Hepatic stellate cell (primary cell): Measurements from ENCODE around the gene CA6.
A peak's percentile ranks its signal among the peaks of the same experiment; 100 is the strongest.
"Not testable (repeated sequence)": the region's sequence is repeated elsewhere in the genome, so short reads cannot be mapped to it uniquely, and the experiment has no call there.

Source experiments
- DNase-seq: peaks from one replicate; pipeline ENCODE4 v3.0.0; 2011; ENCODE audit warnings: low spot score

Gene CA6

DNA sequence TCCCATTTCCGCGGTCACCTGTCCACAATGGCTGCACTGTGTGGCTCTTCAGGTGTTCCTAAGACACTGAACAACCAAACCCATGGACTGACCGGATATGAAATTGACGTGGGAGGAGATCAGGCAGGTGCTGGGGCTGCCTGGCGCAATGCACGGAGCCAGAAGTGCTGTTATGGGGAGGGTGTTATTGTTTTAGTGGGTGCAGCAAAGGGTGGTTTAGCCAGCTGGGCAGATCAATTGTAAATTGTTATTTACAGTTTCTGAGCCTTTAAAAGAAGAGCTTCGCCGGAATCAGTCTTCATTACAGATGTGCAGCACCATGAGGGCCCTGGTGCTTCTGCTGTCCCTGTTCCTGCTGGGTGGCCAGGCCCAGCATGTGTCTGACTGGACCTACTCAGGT is at the start of gene CA6:
CA6 (plus strand) TSS at position 301 of the 400 bp plus-strand sequence; CDS start at position 320, 19 bp downstream.
- no peak for DNase-seq

DNA sequence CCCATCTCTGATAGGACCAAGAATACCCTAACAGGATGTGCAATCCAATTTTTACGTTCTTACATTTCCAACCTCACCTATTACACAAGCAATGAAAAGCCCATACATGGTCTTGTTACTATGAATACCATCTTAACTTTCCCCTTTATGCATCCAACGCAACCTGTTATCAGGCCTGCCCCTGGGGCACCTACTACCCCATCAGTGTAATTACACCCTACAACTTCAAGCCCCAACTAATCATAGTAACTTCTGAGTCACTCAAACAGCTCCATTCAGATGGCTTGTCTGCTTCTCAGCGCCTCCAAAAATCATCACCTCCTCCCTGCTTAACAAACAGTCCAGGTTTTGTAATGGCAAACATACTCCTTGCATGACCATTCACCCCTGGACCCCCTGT is 48.9 kb upstream of the CA6 start:
- DNase-seq, result not testable (repeated sequence)

DNA sequence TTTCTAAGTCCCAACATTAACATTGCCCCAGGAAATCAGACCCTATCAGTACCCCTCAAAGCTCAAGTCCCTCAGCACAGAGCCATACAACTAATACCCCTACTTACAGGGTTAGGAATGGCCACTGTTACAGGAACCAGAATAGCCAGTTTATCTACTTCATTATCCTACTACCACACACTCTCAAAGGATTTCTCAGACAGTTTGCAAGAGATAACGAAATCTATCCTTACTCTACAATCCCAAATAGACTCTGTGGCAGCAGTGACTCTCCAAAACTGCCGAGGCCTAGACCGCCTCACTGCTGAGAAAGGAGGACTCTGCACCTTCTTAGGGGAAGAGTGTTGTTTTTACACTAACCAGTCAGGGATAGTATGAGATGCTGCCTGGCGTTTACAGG is 48.2 kb upstream of the CA6 start:
- DNase-seq, result not testable (repeated sequence)

DNA sequence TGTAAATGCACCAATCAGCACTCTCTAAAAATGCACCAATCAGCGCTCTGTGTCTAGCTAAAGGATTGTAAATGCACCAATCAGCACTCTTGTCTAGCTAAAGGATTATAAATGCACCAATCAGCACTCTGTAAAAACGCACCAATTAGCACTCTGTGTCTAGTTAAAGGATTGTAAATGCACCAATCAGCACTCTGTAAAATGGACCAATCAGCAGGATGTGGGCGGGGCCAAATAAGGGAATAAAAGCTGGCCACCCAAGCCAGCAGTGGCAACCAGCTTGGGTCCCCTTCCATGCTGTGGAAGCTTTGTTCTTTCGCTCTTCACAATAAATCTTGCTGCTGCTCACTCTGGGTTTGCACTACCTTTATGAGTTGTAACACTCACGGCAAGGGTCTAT is 47.2 kb upstream of the CA6 start:
- not testable (repeated sequence) for DNase-seq

DNA sequence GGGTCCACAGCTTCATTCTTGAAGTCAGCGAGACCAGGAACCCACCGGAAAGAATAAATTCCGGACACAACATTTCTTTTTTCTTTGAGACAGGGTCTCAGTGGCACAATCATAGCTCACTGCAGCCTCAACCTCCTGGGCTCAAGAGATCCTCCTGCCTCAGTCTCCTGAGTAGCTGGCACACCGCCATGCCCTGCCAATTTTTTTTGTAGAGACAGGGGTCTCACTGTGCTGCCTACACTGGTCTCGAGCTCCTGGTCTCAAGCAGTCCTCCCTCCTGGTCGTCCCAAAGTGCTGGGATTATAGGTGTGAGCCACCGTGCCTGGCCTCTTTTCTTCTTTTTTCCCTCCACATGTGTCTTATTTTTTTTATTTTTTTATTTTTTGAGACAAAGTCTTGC is 46.6 kb upstream of the CA6 start:
- no peak for DNase-seq

DNA sequence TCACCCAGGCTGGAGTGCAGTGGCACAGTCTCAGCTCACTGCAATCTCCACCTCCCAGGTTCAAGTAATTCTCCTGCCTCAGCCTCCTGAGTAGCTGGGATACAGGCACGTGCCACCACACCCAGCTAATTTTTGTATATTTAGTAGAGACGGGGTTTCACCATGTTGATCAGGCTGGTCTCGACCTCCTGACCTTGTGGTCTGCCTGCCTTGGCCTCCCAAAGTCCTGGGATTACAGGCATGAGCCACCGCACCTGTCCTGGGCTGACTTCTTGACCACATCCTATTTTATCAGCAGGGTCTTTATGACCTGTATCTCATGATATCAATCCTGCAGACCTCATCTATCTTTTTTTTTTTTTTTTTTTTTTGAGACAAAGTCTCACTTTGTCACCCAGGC is 45.0 kb upstream of the CA6 start:
- not testable (repeated sequence) for DNase-seq

DNA sequence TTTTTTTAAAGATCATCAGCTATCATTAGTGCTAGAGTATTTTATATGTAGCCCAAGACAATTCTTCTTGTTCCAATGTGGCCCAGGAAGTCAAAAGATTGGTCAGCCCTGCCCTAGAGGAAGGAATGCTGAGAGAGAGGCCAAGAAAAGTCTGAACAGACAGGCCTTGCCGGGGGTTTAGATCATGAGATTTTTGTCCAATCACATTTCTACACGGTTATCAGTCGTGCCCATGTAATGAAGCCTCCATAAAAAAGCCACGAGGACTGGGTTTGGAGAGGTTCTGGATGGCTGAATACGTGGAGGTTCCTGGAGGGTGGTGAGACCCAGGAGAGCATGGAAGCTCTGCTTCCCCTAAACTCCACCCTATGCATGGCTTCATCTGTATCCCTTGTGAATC is 42.9 kb upstream of the CA6 start:
- no peak for DNase-seq

DNA sequence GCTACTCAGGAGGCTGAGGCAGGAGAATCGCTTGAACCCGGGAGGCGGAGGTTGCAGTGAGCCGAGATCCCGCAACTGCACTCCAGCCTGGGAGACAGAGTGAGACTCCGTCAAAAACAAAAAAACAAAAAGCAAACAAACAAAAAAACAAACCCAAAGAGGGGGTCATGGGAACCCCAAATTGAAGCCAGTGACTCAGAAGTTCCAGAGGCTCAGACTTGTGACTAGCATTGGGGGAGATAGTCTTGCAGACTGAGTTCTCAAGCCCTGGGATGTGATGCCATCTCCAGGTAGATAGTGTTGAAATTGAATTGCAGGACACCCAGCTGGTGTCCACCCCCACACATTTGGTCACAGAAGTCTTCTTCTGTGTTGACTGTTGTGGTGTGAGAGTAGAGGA is 42.3 kb upstream of the CA6 start:
- no peak for DNase-seq

DNA sequence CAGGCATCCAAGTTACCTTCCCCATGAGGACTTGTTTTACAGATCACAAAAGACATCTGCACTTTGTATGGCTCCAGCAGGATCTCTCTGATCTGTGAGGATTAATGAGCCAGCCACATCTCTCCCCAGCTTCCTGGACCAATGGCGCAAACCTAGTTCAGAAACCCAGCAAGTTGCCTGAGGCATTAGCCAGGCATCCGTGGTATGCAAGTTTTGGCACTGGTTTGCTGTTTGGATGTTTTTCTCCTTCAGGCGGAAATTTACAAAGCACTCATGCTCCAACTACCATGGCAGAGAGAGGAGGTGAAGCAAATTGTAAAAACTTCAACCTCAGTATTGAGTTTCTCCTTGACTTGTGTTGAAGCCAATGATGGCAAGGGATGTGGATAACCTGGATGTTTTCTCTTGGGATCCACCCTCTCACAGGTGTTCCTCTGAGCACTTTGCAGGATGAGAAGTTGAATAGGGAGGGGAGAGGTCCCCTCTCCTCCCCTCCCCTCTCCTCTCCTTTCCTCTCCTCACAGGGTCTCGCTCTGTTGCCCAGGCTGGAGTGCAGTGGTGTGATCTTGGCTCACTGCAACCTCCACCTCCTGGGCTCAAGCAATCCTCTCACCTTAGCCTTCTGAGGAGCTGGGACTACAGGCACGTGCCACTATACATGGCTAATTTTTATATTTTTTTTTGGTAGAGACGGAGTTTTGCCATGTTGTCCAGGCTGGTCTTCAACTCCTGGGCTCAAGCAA is 41.6 kb upstream of the CA6 start:
- peak; percentile 91 for DNase-seq

DNA sequence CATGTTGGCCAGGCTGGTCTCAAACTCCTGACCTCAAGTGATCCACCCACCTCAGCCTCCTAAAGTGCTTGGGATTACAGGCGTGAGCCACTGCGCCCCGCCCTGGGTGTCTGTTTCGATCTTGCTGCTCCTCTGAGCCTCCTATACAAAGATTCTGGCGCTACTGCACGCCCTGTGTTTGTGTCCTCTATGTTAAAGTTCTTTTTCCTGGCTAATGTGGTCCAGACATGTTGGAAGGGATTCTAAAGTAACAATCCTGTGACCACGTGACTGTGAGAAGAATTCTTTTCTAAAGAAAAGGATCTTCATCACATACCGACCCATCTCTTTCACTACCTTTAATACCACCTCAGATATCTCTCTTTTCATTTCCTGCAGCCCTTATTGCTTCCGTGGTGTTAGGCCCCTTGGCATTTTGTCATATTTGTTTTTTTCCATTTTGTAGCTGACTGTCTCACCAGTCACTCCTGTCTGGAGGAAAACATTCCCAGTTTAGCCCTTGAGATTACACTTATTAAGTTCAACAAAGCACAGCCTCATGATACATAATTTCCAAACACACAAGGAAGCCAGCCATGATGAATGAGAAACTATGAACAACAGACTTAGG is 40.0 kb upstream of the CA6 start:
- no peak for DNase-seq

DNA sequence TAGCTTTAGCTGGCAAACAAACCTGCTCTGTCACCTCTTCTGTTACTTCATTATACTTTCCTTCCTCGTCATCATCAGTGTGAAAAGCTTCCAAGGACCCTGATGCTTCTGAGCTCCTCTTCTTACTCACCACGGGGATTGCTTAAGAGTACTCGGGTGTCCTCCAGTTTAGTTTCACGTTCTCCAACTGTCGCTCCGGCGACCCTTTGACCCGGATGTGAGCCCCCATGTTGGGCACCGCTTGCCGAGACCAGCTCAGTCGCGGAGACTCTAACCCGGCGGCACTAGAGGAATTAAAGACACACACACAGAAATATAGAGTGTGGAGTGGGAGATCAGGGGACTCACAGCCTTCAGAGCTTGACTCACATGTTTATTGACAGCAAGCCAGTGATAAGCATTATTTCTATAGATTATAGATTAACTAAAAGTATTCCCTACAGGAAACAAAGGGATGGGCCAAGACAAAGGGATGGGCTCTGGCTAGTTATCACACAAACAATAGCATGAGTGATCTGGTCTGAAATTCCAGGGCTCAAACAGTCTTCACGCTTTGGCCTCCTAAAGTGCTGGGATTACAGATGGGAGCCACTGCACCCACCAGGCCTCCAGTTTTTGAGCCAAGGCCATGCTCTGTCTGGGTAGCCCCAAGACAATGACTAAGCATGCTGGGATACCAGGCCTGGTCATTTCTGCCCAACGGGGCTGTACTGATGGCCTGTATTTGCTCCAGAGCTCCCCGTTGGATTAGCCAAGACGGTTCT is 37.1 kb upstream of the CA6 start:
- no peak for DNase-seq

DNA sequence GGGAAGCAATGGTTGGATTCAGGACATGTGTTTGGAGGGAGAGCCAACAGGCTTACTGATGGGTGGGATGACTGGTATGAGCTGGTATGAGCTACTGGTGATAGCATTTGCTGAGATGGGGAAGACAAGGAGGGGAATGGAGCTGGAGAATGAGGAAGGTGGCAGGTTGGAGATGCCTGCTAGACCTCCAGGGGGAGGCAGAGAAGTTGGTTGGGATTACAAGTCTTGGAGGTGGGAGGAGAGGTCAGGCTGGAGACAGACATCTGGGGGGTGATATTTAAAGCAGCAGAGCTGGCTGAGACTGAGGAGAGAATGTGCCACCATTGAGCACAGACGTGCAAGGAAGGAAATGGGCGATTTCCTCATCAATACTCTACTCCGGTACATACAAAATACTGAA is 35.3 kb upstream of the CA6 start:
- DNase-seq, result no peak

DNA sequence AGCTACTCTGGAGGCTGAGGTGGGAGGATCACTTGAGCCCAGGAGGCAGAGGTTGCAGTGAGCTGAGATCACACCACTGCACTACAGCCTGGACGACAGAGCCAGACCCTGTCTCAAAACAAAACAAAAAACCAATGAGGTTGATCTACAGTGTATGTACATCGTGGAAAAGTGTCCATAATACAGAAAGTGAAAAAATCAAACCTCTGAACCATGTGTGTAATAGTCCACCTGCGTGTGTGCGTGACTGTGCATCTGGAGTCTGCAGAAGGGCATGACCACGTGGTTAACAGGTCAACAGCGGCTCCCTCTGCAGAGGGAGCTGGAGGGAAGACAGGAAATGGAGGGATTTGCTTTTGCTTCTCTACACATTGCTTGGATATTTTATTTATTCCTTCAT is 34.8 kb upstream of the CA6 start:
- DNase-seq, result peak; percentile 52

DNA sequence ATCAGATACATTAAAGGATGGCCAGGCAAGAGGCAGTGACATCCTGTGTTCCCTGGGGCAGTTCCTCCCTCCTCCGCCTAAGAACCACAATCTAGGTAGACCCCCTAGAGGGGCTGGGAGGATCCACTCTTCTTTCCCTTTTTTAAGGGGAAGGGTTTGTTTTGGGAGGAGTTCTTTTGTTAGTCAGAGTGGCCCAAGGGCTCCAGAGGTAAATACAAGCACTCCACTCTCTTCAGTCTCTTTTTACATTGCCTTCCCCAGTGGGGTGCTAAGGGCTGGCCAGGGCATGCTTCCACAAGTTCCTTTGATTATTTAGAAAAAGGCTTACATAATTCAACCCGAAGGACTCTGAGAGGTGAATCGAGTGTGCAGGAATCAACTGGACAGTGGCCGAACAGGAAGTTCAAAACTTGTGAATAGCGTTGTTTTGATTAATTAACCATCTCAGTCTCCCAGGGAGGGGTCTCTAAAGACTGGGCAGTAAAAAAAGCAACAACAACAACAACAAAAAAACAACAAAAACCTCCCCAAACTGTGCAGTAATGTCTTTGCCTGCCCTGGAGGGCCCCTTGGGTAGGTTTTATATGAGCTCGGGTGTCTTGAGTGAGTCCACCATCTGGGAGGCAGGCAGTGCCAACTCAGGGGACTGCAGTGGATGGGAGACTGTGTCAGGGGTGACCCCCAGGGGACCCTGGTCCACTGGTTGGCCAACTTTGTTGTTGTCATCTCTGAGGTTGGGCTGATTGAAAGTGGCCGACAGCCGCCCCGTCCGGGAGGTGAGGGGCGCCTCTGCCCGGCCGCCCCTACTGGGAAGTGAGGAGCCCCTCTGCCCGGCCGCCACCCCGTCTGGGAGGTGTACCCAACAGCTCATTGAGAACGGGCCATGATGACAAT is 34.0 kb upstream of the CA6 start:
- DNase-seq, result no peak

DNA sequence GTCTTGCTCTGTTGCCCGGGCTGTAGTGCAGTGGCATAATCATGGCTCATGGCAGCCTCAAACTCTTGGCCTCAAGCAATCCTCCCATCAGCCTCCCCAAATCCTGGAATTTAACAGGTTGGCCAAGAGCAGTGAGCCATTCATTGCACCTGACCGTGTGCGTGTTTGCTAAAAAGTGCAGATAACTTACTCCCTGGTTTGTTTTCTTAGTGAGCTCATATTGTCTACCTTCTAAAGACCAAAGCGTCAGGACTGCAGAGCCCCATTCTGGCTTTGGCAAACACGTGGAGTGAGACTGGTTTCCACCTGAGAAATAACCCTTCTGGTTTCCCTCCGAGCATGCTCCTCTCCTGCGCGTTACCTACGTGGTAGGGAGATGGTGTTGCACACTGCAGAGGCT is 32.2 kb upstream of the CA6 start:
- no peak for DNase-seq

DNA sequence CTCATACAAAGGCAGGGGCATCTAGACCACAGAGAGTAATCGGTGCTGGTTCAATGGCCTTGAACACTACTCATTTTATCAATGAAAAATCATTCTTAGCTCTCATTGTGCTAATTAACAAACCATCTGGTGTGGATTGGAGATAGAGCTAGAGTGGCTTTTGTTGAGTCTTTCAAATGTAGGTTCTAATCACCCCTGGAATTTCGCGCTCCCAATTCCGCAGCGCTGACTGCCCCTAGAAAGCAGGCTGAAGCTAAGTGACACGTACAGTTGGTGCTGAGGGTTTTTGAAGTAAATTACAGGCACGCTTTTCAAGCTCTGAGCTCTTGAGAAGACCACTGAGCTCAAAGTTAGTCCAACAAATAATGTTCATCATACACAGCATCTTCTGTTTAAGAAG is 31.2 kb upstream of the CA6 start:
- no peak for DNase-seq

DNA sequence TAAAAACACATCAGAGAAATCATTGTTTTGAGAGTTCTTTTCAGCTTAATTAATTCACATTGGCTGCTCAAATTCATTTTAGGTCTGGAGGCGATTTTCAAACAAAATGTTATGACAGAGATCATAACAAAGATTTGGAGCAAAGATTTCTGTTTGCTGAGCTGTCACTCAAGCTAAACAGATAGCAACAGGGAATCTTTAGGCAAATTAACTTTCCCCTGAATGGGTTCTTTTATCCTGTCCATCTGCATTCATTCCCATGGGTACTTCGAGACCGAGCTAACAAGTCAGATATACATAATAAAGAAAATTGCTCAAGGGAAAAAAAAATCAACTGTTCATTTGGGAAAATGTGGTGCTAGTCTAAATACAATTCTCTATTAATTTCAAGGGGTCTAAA is 30.2 kb upstream of the CA6 start:
- no peak for DNase-seq

DNA sequence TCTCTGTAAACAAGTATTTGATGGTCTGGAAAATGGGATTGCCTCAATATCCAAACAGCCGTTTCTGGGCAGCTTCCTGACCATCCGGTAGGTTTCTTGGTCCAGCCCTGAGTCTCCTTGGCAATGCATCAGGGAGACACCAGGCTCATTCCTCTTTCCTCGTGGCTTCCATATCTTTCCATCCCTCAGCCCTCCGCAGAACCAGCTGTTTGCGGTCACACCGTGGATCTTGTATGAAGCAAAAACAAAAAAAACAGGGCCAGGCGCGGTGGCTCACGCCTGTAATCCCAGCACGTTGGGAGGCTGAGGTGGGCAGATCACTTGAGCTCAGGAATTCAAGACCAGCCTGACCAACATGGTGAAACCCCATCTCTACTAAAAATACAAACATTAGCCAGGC is 28.1 kb upstream of the CA6 start:
- DNase-seq, result not testable (repeated sequence)

DNA sequence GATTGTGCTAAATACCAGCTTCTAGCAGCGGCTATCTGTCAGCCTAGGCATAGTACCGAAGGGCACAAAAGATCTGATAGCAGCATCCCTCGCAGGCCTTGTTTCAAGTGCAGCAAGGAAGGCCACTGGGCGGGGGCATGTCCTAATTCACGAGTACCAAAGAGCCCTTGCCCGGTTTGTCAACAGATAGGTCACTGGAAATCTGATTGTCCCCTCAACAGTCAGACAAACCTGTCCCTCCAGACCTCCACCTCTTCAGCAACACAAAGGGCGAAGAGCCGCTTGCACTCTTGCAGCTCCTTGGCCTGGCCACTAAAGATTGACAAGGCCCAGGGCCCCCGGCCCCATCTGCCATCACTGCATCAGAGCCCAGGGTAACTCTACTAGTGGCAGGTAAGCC is 22.7 kb upstream of the CA6 start:
- no peak for DNase-seq

DNA sequence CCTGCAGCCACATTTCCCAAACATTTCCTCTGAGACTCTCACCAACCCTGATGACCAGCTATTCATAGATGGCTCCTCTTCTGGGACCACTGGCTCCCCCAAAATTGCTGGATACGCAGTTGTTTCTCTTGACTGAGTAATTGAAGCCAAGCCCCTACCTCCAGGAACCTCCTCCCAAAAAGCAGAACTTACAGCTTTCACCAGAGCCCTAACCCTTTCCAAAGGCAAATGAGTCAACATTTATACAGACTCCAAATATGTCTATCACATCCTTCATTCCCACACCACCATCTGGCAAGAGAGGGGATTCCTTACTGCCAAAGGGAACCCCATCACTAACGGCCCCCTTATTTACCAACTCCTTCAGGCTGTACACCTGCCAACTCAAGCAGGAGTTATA is 20.3 kb upstream of the CA6 start:
- DNase-seq, result no peak

DNA sequence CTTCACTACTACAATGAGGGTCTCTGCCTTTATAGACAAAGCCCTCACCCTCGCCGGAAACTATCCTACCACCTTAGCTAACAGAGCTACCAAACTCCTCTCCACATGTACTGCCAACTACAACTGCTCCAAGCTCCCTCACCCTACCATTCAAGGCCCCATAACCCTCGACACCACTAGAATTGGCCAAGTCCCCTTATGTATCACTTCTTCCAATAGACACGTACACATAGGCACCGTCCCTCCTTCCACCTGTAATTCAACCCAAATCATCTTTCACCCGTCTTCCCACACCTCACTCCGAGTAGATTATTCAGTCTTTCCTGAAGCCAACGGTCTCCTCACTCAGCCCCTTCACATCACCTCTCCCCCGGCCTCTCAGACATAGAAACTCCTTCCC is 19.7 kb upstream of the CA6 start:
- no peak for DNase-seq
